NCI-H1930 (cell line): Measurements from ENCODE around the gene COX14.
"Not testable (repeated sequence)": the region's sequence is repeated elsewhere in the genome, so short reads cannot be mapped to it uniquely, and the experiment has no call there.

Experiments used
- DNase-seq, 2 experiments: peaks; one replicate each; lab custom pipeline; 2025; lab: John Stamatoyannopoulos, UW

COX14 gene

DNA sequence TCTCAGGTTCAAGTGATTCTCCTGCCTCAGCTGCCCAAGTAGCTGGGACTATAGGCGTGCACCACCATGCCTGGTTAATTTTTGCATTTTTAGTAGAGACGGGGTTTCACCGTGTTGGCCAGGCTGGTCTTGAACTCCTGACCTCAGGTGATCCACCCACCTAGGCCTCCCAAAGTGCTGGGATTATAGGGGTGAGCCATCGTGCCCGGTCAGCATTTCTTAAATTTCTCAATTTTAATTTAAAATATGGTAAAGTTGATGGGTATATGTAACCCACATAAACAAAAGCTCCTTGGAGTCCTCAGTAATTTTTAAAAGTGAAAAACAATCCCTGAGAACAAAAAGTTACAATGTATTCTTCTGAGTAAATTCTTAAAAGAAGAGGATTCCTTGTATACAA is 42.9 kb downstream of the COX14 start:
- DNase-seq: not testable (repeated sequence)

DNA sequence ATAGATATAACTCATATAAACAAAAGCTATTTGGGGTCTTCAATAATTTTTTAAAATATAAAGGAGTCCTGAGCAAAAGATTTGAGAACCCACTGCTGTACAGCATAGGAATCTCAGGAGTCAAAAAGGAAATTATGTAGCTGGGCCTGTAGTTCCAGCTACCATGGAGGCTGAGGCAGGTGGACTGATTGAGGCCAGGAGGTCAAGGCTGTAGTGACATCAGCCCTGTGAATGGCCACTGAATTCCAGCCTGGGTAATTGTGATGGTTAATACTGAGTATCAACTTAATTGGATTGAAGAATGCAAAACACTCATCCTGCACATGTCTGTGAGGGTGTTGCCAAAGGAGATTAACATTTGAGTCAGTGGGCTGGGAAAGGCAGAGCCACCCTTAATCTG is 44.6 kb downstream of the COX14 start:
- no peak for DNase-seq

DNA sequence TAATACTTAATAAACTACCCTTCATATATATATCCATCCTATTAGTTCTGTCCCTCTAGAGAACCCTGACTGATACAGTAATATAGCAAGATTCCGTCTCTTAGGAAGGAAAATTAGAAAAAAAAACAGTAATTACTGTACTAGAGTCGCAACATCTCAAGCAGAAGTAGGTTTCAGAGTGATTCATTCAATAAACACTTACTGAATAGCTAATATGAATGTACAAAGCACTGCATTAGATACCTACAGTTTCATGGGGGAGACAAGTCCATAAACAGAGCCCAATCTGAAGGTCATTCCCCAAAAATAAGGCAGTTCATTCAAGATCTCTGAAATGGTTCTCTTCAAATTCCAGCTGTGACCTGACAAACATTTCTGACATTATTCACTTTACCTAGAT is 45.2 kb downstream of the COX14 start:
- DNase-seq: no peak

DNA sequence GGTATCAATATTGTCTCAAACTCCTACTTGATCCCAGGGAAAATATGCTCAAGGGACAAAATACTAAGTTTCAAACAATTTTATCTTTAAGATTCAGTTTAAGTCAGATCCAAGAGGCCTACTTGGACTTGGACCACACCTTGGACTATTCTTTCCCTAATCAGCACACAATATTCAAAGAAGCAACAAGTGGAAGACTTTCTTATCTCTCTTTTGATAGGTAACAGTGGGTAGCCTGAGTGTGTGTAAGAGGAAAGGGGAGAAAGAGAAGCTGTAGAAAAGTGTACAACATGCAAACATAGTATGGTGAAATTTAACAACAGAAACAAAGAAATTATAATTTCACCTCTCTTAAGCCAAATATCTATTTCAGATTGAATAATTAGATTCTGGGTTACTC is 48.6 kb downstream of the COX14 start:
- DNase-seq: no peak

DNA sequence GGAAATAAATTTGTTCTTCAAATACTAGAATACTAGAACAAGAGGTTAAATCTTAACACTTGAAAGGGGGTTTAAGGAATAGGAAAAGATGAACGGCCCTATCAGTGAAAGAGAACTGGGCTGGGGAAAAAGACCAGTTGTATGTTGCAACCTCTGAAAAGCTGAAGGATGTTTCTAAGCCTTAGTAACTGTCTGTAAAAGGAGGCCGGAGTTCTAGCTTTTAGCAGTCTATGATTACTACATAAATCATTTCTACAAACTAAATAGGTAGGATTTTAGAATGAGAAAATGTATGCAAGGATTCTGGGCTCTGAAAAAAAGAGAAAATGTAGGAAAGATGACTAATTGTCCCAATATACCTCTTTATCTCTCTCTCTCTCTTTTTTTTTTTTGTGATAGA is 50.2 kb downstream of the COX14 start:
- no peak for DNase-seq

DNA sequence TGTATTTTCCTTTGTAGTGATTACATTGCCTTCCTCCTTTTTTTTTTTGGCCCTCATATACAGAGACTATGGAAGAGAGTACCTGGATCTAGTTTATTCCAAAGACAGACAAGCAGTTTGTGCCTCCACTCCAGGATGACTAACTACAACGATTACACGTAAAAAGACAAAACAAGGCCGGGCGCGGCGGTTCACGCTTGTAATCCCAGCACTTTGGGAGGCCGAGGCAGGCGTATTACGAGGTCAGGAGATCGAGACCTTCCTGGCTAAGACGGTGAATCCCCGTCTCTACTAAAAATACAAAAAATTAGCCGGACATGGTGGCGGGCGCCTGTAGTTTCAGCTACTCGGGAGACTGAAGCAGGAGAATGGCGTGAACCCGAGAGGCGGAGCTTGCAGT is 52.9 kb downstream of the COX14 start:
- no peak for DNase-seq

DNA sequence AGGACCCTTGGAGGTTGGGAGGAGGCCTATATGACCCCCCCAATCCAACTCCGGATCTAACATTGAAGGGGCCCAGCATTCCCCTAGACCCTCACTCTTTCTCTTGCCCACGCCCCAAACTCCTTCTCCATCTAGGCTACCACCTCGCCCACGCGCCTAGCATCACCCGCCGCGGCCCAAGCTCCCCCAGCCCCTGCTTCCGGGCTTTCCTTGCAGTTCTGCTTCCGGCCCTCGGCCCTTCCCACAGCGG is 54.7 kb downstream of the COX14 start:
- DNase-seq: no peak

DNA sequence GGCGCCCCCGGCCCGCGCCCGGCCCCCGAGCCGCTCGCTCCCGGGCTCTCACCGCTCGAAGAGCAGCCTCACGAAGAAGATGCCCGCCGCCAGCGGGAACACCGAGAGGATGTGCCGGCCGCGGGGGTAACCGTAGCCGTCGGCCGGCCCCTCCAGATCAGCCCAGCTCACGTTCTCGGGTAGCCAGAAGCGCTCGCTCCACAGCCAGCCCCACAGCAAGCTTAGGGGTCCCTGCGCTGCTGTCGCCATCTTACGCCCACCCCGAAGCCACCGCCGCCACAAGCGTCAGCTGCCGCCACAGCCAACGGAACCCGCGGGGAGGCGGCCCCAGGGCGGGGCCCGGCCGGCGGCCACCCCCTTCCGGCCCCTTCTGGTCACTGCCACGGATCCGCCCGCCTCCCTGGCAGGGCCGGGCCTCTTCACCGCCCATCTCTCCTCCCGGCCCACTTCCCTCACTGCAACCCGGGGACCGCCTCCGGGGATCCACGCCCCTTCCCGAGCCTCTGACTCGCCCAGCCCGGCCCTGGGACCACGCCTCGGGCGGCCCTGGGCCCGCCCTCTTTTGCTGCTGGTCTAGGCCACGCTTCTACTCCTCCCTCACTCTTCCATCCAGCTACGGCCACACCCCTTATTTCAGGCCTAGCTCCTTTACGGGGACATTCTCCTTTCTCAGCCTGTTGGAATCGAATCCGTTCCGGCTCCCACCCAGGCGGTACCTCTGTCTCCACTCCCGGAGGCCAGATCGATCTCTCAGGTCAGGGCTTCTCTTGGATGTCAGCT is 55.2 kb downstream of the COX14 start, which contains the start of gene CERS5:
TSS of gene CERS5 (minus strand) at position 321 of the 780 bp plus-strand sequence. CDS start at position 249, 72 bp downstream.
- DNase-seq: peak; percentile 92 to 94
